HG03060 (cell line): Measurements from ENCODE around the gene COLEC12.

Experiments
- ATAC-seq: cut with Tn5 transposase; IDR thresholded peaks from one replicate; pipeline ENCODE4 v1.9.1; 2021; ENCODE audit warnings: low read depth, moderate number of reproducible peaks; ENCODE audit not compliant: unreplicated experiment

COLEC12 gene

DNA sequence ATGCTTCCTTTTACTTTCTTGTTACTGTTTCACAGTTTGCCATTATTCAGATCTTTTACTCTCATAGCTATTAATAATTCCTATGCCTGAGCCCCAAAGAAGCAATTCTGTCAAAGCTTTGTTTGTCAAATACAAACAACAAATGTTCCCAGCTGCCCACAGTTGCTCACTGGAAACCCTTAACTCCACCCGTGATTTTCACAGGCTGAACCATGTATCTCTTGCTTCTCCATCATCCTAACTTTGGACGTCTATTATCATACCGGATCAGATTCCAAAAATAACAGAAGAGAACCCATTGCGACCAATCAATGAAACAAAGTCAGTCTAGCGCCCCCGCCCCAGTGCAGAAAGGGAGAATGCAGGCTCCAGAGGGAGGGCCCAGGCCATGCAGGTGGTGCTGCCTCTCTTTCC is 24.2 kb downstream of the COLEC12 start:
- no peak for ATAC-seq

DNA sequence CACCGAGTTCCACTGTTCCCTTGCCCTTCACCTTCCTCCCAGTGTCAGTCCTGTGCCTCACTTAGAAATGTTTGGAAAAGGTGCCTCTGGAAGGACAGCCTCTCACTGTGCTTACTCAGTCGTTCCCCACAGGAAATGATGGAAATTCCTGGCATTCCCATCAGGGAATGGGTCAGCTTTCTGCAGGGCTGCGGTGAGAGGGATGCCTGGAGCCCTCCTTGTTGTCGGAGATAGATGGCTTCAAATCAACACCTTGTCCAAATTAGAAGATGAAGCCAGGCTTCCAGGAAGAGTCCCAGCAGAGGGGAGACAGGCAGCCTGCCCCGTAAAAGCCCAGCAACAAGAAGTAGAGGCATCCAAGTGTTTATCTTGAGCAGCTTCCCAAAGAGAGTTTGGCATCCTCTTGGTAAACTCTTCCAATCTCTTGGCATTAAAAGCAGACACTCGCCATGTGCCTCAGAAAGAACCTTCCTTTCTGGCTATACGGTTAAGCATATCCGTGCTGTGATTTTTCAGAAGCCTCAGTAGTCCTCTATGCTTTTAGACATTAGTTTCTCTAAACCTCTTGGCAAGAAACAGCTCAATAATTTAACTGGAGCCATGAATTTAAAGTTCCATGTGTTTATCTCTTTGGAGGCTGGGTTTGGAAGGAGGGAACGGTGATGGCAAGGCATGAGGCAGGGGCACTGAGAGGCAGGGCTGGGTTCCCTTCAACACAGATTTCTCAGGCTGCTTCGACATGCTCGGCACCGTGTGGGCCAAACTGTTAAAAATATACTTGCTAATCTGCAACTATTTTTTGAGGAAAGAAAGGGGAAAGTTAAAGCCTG is 25.1 kb downstream of the COLEC12 start:
- no peak for ATAC-seq

DNA sequence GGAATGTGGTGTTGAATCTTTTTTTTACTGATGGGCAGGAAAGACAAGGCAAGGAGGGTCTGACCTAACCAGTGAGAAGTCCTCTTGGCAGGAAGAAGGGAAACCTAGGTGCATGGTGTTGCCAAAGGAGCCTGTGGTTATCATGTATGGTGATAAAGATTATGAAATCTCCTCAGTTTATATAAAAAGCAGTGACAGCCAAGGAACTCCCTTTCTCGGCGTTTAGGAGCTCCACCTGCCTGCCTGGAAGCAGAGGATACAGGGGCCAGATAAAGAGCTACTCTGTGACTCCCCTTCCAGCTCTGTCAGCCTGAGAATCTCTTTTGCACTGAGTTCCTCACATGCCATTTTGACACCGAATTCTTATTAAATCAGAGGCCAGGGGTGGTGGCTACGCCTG is 26.1 kb downstream of the COLEC12 start:
- ATAC-seq, result no peak

DNA sequence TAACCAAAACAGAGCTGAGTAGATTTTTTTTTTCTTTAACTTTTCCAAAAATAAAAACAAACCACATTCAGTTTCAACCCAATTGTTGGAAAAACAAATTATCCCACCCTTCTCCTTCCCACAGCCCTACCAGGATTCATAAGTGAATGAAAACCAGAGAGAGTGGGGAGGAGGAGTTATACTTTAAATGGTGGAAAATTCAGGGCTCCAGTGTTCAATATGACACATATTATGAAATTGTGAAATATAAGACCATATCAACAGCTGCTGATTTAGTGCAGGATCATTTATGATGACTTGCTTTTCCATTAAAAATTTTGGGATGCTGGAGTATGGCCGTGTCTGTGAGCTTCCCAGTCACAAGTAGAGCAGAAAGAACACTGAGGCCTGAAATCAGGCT is 26.7 kb downstream of the COLEC12 start:
- no peak for ATAC-seq

DNA sequence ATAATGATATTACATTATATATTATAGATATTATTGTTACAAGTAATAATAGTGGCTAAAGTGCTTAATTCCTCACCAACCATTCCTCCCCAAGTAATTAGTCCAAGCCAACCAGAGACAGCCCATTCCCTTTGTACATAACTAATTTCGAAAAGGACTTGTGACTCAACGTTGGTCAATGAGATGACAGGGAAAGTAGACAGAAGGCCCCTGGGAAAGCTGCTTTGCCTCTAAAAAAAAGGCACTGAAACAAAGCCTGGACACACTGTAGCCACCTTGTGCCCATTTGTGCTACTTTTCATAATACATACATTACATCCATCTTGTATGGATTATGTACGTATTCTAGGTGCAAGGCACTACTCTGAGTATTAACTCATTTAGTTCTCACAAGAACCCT is 28.8 kb downstream of the COLEC12 start:
- ATAC-seq, result no peak

DNA sequence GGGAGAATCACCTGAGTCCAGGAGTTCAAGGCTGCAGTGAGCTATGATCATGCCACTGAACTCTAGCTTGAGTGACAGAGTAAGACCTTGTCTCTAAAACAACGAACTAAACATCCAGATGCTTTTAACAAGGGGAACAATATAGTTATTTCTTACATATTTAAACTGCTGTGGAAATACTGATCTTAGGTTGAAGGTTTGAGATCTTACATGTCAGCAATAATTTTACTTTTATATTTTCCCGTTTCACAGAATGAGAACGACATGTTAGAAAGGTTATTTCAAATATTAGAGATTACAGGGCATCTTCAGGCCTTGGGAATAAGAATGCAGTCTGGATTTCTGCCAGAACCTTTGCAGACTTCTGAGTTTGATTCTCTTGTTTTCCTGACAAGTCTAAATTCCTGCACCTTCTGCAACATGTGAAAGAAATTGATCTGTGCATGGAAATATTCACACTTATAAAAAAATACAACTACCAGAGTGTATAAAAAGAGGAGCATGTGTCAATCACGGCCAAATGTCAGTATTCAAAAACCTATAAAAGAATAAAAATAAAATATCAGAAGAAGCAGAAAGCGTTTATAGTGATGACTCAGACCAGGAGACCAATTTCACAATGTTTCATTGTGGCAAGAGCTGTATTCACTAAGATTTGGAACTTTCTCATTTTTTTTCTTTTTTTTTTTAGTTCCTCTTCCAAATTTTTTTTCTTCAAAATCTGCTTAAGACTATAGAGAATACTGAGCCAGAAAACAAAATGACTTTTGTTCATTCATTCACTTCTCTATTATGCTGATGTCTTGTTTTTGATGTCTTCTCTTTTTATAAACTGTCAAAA is 29.6 kb downstream of the COLEC12 start:
- no peak for ATAC-seq

DNA sequence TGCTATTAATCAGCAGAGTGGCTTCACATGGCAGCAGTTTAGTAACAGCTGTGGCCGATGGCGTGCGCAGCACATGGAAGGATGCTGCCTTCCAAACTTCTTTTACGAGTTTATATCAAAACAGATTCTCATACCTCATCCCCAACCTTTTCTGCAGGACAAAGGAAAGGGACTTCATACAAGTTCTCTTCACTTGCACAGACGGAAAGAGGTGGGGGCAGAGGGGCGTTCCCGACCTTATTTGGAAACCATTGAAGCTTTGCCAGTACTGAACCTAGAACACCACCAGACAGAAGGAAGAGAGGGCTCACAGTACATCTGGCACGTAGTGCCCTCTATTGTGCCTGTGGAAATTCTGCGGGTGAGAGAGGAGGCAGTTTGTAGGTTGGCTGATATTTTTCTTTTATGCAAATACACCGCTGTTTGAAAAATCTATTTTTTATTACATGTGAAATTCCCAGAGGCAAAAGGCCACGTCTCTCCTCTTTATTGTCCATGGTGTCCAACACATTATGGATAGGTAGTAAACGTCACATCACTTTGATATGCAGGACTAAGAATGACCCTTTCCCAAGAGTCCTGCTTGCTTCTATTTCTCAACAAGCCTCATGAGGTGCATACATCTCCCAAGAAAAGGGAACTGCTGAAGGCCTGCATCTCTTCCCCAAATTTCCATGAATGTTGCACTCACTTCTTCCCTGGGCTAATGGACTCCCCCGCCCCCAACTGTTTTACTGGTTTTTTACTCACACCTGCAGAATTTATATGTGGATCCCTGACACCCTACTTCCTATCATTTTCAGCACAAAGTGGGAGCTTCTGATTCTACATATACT is 31.3 kb downstream of the COLEC12 start:
- no peak for ATAC-seq

DNA sequence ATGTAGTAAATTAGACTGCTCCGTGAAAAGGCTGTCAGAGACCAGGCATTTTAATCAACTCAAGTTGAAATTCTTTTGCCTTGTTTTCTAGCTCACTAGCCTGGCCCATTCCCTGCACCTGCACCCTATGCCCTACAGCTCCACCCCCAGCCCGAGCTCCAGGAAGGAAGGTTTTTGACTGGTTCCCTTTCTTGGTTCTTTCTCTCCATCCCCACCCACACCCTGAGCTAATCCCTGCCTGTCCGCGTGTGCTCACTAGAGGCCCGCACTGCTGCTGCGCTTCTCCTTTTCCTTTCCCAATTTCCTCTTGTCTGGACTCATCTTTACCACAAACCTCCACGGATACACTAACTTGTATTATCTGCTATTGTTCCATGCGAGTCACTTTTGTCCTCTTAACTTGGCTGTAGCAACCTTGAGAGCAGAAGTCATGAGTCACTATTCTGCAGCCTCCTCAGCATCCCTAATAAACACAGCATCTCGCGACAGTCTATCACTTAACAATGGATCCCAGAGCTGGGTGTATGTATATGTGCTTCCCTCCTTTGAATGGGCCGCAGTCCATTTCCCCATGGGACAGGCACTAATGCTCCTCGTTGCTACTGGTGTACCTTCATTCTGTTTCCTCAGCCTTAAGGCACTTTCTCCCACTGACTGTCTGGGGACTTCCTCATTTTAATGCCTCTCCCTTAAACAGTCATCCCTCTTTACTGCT is 36.5 kb downstream of the COLEC12 start:
- no peak for ATAC-seq

DNA sequence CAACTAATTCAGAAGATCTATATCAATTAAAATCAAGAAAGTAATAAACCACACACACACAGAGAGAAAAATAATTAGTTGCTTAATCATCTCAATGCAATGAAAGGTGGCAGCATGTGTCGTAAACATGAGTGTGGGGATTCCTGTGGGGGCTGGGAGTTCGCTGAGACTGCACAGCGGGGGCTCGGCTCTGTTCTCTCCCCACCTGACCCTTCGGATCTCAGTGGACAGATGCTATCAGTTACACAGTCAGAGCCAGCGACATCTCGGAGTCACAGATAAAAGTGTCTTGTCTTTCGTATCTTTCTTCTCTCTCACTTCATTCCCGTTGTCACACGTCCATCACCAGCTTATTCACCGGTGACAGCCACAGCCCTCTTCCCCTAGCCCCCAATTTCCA is 37.1 kb downstream of the COLEC12 start:
- ATAC-seq, result no peak

DNA sequence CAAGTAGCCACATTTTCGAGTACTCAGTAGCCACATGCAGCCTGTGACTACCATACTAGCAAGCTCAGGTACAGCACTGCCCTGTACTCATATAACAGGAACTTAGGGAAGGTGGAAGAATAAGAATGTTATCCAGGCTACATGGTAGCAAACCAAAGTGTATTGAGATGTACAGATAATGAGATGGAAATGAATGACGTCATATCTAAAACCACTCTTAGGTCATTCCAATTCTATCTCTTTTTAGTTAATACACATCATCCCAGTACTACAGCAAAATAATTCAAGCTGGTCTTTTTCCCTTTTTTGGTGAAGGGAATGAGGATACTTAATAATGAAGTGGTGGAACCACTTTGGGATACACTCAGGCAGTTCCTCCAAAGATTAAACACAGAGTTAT is 38.7 kb downstream of the COLEC12 start:
- ATAC-seq, result no peak

DNA sequence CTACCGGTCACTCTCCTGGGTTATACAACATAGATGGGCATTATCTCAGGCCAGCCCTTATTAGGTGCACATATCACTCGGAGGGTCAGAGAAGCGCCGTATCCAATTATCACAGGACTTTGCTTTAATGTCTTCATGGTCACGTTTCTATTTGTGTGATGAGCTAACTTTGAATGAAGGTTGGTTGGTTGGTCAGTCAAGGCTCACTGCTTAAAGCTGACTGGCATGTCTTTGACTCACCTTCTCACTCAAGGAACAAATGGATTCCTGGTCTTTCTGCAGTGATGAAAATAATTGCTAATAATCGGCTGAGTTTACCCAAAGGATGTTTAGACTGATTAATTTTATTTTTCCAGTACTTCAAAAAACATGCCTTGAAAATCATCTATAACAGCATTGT is 39.7 kb downstream of the COLEC12 start:
- ATAC-seq, result no peak

DNA sequence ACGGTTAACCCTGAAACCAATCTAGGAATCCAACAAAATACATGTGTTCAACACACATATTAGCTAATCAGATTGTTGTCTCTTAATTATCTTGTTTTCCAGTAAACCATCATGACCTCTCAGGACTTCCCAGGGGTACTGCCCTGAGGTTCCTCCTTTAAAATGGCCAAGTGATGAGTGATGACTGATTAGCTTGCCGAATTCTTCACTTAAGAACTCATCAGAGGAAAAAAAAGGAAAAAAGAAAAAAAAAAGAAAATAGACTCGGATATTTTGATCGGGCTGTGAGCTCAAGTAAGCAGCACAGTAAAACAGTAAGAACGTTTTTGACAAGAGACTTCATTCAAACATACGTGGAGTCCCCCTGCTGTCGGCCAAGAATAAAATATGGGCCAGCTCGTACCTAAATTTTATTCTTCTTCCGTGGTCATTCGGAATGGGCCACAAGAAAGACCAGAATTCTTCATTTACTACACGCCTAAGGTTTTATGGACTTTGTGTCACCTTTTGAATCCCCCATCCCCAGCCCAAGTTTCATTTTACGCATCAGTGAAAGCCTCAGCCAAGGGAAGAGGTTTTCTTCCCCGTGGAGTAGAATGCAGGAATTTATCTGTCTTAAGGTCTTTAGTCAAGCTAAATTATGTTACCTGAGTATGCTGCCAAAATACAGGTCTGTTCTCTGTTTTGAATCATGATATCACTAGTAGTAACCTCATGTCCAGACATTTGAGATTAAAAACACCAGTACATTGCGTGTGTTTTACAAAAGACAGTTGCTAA is 40.5 kb downstream of the COLEC12 start:
- ATAC-seq, result no peak

DNA sequence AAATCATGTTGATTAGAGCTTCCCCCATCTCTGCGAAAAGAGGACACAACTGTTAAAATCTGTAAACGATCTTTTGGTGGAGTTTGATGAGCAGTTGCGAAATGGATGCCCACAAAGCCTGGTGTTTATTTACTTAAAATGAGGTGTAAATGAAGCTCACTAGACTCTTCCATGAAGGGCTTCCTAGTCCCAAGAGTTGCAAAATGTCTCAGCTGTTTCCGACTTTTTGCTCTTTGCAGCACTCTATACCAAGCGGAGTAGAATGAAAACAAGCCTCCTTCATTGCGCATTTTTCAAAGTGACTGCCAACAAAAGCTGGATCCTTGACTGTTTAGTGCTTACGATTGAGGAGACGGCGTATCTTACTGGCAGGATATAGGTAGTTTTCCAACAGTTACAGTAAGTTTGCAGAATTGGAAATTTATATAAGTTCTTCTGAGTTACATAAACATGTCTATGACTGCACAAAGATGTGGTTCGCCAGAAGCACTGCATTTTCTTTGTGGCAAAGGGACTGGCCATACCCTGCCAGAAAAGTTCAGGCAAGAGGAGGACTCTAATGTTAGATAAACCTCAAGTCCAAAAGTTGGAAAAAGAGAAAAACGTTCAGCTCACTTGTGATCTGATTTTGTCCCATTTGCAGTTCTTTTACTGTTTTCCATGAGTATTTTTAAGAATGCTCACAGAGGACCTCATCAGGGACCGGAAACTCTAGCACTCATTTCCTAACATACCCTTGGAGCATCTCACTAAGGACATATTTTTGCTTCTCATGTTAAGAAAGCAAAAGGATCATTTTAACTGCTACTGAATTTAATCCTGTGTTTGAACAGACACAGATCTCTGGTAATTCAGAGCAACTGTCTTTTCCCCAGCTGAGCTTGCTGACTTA is 42.7 kb downstream of the COLEC12 start:
- no peak for ATAC-seq

DNA sequence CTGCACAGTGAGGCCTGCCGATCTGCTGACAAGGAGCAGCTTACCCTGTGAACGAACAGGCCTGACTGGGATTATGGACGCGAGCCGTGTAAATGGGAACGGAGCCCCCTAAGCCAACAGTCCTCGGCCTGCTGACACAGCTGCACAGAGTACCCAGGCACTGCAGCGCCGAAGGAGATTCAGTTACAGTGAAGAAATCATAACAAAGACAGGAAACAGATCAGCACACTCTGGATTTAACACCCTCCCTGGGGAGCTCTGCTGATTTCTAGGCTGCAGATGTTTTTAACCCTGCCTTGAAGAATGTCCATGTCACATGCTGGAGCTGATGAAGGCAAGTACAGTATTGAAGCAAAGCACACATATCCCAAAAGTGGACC is 43.4 kb downstream of the COLEC12 start:
- no peak for ATAC-seq

DNA sequence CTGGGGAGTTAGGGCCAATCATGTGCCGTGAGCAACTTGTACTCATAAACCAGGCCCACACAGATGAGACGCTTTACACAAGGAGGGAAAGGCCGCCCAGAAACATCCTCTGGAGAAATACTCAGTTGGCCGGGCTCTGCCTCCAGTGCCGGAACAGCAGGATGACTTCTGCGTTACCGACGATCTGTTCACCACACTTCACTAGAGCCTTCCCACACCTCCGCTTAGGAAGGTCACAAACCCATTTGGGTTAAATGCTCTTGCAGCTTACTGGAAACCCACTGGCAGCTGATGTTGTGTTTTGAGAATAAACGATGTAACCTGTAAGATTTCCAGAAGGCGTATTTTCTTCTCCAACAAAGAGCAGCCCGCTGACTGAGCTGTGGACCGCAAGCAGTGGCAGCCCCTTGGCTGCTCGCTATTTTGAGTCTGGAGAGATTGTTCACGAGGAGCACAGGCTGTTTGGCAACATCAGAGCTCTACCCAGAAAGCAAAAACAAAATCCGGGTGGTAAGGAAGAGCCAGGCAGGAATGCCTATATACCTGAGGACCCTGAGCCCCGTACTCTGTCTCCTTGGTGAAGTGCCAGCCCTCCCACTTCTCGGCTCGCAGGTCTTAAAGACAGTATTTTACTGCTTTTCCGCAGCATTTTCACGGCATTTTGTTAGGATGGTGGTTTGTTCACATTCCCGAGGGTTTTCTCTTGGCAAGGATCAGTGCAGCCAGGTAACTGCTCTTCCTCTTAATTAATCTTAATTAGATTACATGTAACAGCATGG is 44.0 kb downstream of the COLEC12 start:
- no peak for ATAC-seq

DNA sequence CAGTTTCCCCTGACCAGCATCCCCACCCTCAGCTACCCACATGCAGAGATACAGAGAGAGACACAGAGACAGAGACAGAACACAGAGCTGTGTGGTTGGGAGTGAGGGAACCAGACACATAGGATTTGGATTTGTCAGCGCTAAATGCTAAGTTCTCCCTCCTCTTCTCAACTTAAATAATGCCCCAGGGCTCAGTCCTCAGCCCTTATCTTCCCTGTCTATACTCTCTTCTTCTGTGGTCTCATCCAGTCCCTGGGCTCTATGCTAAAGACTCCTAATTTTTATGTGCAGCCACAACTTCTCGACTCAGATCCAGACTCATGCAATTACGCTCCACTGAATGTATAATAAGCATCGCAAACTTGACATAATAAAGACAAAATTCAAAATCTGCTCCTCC is 47.1 kb downstream of the COLEC12 start:
- ATAC-seq, result no peak

DNA sequence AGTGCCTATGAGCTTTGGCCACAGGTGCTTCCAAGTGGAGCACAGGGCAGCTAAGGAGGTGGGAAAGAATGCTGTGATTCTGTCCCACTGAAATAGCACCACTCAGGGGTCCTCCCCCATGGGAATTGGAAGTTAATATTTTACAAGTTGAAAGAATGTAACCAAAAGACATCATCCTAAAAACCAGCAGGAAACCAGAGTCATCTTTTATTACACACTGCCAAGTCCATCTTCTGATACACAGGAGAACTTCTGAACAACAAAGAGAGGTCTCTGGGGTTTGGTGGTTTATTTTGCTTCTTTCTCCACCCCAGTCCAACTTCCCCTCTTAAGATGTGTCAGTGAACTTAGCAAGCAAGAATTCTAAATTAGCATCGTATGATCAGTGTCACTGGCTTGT is 47.7 kb downstream of the COLEC12 start:
- no peak for ATAC-seq

DNA sequence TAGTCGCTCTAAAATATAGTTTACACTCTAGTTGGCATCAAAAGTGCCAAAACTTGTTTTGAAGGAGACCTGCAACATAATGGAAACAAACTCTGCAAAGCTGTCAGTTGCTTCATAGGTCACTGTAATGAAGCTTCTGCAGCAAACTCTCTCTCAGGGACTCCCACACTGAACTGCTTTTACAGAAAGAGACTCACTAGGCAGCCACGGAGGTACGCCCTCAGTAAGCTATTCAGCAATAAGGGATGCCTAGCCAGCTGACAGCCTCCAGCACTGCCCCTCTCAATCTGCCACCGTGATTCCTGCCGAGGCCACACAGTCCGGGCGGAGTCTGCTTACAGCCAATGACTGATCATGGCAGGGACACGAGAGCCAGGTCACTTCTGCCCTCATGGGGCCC is 51.1 kb downstream of the COLEC12 start:
- no peak for ATAC-seq
